Measurements from ENCODE around the gene SCN1B.
"Not testable (repeated sequence)": the region's sequence is repeated elsewhere in the genome, so short reads cannot be mapped to it uniquely, and the experiment has no call there.

Gene SCN1B

DNA sequence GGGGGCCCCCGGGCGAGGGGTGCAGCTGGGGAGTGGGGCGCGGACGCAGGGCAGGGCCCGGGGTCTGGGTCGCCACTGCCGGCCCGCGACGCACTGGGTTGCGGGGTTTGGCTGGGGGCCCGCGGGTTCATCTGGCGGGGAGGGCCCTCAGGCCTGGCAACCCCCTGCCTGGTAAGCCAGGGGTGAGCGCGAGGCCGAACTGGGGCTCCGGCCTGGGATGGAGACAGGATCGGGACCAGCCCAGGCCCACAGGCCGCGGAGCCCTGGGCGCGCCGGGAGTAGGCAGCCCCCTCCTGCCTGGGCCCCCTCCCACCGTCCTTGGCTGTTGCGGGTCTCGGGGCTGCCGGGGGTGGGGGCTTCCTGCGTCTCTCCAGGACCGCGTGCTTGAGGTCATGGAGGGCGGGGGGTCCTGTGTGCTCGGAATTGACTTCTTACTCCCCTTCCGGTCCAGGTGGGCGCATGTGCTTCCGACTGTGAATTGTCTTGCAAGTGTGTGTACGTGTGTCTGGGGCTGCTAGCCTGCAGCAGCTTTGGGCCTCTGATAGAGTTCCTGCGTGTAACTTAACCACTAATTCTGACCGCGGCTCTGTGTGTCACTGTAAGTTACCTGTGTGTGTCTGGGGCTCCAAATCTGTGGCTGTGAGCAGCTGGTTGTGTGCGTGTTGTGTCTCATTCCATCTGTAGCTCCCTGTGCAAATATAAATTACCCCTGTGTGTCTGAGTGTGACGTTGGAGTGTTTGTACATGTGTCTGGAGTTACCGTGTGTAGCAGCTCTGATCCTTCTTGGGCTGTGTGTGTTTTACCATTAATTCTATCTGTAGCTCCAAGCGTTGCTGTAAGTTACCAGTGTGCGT is 29.4 kb upstream of the SCN1B start:
- peak in 9 of 51 donors; percentile 4 to 56 (median 11) for DNase-seq

DNA sequence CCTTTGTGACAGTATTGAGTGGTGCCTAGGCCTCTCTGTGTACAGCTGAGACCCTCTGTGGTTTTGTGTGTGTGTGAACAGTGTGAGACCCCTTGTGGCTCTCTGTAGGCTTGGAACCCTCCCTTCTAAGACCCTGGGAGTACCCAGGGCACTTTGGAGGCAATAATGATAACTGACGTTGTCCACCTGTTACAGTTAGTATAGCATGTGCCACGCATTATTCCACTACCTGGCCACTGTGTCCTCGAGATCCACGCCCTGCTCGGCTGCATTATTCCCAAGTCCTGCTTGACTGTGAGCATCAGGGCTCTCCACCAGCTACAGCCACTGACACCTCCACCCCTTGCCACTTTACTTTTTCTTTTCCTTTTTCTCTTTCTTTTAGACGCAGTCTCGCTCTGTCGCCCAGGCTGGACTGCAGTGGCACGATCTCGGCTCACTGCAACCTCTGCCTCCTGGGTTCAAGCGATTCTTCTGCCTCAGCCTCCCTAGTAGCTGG is 28.2 kb upstream of the SCN1B start:
- no peak for DNase-seq

DNA sequence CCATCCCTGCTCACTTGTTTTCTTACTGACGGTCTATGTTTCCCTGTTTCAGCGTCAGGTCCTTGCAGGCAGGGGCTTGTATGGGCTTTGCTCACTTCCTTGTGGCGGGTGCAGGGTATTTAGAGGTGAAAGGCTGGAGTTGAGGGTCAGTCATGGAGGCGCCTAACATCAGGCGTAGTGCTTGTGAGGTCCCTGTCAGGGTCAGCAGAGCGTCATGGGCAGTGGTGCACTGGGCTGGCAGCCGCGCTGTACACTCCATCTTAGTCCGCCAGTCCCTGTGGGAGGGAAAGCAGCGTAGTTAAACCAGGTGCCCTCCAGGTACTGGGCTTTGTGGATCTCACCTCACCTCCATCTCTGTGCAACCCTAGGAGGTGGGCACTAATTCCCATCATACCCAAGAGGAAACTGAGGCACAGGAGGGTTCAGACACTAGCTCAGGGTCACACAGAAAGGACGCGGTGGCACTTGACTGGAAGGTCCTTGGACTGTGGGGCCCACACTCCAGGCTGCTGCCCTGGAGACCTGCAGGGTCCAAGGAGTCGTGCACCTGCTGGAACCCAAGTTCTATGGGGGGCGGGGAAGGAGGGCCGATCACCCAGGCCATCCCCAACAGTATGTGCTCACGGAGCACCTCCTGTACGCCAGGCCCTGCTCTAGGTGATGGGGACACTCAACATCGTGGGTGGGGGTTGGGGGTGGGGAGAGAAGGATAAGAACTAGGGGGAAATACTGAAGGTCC is 25.6 kb upstream of the SCN1B start:
- DNase-seq = no peak

DNA sequence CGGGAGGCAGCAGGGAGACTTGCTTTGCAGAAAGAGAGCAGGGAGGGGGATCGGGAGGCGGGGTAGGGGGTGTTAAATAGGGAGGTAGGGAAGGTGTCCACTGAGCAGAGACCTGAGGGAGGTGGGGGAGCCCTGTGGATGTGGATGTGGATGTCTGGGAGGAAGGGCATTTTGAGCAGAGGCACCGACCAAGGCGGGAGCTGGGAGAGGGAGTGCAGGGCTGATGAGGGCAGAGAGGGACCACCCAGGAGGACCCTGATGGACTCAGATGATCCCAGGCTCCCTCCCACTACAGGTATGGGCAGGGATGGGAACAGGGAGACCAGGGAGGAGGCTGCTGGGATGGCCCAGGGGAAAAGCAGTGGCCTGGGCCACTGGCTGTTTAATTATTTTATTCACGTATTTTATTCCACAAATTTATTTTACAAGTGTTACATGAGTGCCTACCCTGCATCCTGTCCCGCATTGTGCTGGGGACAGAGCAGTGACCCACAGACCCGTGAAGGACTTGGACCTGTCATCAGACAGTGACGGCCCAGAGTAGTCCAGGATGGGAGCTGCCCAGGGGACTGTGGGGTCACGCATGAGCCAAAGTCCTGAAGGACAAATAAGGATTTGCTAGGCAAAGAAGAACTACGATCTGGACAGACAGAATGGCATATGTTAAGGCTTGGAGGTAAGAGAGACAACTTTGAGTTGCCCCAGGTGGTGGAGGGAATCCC is 24.9 kb upstream of the SCN1B start:
- no peak for DNase-seq

DNA sequence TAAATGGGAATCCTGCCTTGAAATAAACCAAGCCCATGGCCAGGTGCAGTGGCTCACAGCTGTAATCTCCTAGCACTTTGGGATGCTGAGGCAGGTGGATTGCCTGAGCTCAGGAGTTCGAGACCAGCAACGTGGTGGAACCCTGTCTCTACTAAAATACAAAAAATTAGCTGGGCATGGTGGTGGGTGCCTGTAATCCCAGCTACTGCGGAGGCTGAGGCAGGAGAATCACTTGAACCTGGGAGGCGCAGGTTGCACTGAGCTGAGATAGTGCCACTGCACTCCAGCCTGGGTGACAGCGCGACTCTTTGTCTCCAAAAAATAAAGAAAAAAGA is 24.3 kb upstream of the SCN1B start:
- not testable (repeated sequence) for DNase-seq

DNA sequence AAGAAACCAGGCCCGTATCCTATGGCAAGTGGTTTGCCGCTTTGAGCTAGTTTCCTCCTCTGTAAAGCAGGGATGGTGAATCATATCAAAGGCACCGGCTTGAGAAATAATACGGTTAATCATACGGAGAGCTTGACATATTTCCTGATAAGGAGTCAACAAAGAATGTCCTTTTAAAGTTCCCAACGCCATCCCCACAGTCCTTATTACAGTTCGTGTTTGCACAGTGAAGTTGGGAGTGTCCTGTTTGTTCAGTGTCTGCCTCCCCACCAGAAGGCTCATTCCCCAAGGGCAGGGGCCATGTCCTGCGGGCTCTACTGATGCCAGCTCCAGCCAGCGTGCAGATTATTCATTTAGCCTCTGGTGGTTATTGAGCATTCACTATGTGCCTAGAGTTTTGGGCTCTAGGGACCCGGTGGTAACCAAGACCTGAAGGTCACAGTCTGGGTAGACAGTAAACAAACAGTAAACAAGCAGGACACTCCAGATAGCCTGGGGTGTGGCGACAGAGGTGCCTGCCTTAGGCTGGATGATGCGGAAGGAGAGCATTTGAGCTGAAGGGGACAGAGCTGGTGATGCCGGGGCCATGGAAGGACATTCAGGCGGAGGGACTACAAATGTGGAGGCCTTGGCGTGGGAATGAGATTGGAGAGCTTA is 23.8 kb upstream of the SCN1B start:
- no peak for DNase-seq

DNA sequence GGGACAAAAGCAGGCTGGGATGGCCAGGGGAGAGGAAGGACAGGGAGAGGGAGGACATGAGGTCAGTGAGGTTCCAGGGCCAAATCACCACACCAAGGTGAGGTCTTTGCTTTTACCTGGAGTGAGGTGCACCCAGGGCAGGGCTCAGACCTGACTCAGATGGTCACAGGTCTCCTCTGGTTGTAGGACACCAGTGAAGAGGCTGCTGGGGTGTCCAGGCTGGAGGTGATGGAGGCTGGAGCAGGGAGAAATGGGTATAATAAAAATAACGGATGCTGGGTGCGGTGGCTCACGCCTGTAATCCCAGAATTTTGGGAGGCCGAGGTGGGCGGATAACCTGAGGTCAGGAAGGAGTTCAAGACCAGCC is 23.3 kb upstream of the SCN1B start:
- DNase-seq = no peak

DNA sequence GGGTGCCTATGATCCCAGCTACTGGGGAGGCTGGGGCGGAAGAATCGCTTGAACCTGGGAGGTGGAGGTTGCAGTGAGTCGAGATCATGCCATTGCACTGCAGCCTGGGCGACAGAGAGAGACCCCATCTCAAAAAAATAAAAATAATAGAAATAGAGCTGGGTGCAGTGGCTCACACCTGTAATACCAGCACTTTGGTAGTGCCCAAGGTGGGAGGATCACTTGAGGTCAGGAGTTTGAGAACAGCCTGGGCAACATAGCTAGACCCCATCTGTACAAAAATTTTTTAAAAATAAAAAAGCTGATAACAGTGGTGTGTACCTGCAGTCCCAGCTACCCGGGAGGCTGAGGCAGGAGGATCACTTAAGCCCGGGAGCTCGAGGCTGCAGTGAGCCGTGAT is 22.8 kb upstream of the SCN1B start:
- not testable (repeated sequence) for DNase-seq

DNA sequence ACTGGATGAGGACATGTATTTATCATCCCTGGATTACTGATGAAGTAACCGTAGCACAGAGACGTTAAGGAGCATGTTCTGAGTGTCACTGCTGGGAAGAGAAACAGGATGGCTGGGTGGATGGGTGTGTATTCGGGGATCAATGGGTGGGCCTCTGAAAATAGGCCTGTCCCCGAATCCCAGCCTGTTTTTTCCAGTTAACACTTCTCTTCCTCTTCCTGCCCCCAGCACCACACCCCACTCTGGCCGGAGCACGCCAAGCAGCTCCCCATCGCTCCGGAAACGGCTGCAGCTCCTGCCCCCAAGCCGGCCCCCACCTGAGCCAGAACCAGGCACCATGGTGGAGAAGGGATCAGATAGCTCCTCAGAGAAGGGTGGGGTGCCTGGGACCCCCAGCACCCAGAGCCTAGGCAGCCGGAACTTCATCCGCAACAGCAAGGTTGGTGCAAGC is 21.4 kb upstream of the SCN1B start:
- no peak for DNase-seq

DNA sequence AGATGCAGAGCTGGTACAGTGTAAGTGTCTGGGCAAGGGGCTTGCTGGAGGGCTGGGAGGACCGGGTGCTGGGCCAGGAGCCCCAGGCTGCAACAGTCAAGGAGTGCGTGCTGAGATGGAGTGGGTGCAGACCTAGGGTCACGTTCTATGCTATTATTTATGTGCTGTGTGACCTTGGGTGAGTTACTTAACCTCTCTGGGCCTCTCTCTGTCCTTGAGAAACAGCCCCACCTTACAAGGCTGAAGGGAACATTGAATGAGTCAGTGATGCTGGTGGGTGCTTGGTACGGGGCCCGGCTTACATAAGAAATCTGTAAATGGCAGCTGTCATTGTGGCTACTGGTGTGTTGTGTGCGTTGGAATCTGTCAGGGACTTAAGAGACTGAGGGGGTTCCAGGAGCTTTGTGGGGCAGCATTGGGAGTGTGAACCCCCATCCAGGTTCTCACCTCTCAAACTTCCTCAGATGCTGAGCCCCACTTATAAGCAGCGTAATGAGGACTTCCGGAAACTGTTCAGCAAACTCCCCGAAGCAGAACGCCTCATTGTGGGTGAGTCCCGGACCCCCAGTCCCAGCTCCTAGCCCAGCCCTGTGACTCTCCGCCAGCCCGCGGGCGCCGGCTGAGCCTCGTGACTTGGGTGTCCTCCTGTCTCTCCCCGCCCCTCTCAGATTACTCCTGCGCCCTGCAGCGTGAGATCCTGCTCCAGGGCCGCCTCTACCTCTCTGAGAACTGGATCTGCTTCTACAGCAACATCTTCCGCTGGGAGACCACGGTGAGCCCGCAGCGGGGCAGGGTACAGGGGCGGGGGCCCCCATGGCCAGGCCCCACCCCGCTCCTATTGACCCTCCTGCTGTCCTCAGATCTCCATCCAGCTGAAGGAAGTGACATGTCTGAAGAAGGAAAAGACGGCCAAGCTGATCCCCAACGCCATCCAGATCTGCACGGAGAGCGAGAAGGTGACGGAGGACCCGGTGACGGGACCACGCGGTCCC is 20.6 kb upstream of the SCN1B start:
- no peak for DNase-seq

DNA sequence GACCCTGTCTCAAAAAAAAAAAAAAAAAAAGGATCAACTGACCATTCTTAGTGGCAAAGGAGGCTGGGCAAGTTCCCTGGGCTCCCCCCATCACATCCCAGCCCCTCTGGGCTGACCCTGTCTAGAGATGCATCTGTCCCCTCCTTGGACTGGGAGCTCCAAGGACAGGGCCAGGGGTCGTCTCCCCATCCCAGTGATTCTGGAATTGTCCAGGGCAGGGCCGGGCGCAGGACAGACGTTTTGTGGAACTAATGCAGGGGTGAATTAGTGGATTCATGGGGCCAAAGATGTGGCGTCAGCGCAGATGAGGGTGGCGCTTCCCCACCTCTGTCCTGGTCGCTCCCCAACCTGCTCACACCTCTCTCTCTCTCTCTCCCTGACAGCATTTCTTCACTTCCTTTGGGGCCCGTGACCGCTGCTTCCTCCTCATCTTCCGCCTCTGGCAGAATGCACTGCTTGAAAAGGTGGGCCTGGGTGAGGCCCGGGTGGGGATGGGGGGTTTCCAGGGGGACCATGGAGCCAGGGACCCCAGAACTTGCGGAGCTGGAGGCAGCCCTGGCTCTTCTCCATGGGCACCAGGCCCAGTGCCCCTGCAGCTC is 19.1 kb upstream of the SCN1B start:
- DNase-seq = no peak

DNA sequence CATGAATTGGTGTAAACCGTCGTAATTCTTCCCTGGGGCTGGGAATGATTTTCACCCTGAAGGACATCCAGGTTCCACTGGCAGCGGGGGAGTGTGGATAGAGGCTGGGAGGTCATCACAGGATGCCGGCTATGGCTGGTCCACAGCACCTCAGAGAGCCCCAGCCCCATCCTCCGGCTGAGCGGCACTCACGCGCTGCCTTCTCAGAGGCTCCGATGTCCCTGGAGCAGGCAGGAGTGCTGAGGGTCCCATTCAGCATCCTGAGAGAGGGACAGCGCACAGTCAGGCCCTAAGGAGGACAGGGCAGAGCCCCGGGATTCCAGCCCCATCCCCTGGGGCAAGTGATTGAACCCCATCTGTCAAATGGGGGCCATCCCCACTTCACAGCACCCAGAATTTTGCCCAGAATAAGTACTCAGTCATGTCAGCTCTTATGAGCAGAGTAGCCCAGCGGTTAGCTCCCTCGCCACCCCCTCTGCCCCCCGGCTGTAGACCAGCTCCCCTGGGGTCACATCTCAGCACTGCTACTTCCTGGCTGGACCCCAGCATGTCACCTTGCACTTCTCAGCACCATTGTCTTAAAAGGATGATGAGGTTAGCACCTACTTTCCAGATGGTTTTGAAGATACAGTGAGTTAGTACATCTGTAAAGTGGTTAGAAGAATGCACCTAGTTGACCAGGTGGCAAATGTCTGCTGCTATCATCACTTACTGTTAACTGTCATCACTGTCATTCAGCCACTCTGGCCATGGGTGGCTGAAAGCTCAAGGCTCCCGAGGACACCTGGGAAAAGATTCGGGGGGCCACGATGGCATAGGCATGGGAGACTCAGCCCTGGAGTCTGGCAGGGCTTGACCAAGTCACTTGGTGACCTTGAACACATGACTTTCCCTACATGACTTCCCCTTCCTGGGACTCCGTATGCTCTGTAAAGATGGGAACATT is 18.3 kb upstream of the SCN1B start:
- no peak for DNase-seq

DNA sequence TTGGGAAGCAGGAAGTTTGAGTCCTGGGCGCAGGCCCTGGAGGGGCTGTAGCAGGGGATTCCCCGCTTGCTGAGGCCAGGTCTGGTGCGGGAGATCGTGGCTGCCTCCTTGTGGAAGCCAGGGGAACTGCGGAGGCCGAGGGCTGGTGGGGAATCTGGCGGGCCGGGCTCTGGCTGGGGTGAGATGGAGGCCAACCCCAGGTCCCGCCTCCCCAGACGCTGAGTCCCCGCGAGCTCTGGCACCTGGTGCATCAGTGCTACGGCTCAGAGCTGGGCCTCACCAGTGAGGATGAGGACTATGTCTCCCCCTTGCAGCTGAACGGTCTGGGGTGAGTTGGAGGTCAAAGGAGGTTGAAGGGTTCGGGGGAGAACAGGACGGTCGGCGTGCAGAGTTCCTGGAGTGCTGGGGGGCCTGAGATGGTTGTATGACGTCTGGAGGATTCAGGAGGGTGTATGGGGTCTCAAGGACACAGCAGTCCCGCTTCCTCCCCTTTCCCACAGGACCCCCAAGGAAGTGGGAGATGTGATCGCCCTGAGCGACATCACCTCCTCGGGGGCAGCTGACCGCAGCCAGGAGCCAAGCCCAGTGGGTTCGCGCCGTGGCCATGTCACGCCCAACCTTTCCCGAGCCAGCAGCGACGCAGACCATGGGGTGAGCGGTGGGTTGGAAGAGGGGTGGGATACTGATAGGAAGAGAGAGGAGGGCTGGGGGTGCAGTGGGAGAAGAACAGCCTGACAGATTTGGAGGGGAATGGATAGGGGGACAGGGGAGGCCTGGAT is 17.0 kb upstream of the SCN1B start:
- DNase-seq = peak in 32 of 51 donors; percentile 10 to 69 (median 28)

DNA sequence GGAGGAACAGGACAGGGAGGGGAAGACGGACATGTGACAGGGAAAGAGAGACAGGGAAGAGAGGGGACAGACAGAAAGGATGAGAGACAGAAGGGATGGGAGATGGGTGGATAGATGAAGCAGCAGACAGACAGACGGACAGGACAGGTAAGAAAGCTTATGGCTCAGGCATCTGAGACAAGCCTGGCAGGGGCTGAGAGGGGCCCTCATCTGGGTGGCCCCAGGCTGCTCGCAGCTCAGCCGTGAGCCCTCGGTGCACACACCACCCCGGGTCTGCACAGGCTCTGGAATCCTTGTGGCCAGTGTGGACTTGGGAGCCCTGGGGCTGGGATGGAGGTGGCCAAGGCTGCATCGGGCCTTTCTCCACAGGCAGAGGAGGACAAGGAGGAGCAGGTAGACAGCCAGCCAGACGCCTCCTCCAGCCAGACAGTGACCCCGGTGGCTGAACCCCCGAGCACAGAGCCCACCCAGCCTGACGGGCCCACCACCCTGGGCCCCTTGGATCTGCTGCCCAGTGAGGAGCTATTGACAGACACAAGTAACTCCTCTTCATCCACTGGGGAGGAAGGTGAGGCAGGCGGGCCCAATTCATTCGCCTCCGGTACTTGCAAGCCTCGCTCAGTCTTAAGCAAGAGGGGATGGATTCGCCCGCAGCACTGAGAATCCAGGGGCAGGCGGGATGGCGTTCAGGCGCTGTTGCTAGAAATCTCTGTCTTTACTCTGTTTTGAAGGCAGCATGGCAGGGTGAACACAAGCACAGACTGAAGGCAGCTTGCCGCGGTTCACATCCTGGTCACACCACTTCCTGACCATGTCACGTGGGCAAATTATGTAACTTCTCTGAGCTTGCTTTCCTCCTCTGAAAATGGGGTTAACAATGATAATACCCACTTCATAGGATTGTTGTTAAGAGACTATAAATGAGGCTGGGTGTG is 16.2 kb upstream of the SCN1B start:
- DNase-seq = peak in 2 of 51 donors; percentile 13 to 17

DNA sequence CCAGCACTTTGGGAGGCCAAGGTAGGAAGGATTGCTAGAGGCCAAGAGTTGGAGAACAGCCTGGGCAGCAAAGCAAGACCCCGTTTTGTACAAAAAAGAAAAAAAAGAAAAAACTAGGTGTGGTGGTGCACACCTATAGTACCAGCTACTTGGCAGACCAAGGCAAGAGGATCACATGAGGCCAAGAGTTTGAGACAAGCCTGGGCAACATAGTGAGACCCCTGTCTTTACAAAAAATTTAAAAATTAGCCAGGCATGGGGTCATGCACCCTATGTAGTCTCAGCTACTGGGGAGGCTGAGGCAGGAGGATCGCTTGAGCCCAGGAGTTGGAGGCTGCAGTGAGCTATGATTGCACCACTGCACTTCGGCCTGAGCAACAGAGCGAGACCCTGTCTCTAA is 15.5 kb upstream of the SCN1B start:
- not testable (repeated sequence) for DNase-seq

DNA sequence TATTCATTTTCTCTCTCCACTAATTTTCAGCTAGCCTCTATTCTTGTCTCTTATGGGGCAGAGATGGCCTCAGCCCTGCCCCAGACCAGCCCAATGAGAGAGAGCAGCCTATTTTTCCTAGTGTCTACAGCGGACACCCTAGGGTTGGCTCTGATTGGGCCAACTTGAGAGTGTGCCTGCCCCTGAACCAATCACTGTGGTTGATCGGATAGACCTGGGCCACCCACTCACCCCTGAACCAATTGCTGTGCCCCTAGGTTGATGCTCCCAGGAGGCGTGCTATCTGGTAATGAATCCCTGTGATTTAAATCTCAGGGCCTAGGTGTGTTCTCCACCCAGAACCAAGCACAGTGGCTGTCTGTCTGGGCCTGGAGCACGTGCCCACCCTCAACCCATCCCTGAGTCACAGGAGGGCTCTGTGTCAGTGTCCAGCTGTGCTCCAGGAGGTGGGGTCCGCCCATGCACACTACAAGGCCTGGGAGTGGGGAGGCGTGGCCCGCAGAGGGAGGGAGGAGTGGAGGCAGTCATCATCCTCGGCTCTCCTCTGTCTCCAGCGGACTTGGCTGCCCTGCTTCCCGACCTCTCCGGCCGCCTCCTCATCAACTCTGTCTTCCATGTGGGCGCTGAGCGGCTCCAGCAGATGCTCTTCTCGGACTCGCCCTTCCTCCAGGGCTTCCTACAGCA is 14.9 kb upstream of the SCN1B start:
- no peak for DNase-seq
